GM12865 (cell line): ENCODE measurements around the gene ADIG.

ENCODE experiments used
- DNase-seq: peaks from one replicate; pipeline ENCODE4 v3.0.0; 2010; ENCODE audit warnings: low read depth
- H3K4me3 ChIP-seq: 2 replicates; pipeline ENCODE4 v1.5.1; 2011; ENCODE audit warnings: mild to moderate bottlenecking, low read depth, low read length, control low read depth
- TF ChIP-seq, protein P1 (sequence below): IDR thresholded peaks from 2 replicates; pipeline ENCODE4 v1.5.1; 2011; ENCODE audit warnings: low read length, control low read depth, low read depth, inconsistent platforms; ENCODE audit not compliant: insufficient read depth; ENCODE audit errors: missing control alignments

ADIG gene

DNA sequence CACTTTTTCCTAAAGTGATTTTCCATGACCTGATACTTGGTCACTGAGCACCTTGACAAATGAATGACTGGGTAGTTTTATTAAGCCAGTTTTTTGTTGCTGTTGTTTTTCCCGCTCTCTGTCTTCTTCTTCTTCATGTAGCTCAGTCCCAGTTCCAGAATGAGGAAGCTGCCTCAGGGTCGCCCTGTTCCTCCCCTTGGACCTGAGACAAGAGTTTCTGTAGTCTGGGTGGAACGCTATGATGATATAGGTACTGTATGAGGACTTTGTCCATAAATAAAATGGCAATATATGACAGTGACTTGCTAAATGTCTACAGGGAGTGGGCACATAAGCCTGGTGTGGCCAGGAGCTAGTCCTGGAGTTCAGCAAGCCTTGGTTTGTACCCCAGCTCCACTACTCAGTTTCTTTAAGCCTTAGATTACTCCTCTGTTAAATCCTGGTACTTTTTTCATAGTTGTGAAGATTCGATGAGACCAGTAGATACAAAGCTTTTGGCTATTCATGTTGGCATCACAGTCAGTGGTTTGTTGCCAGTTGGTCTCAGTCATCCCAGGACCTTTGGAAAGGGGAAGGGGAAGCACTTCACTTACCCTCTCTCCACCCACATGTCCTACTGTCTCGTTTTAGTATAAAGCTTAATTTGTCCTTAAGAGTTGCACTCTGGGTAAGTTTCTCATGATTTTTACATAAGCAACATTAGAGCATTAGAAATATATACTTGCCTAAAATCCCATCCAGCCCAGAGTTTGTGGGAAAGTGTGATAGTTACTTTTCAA, 11.1 kb upstream of the ADIG start:
- no peak overlapping the region for H3K4me3 ChIP-seq

DNA sequence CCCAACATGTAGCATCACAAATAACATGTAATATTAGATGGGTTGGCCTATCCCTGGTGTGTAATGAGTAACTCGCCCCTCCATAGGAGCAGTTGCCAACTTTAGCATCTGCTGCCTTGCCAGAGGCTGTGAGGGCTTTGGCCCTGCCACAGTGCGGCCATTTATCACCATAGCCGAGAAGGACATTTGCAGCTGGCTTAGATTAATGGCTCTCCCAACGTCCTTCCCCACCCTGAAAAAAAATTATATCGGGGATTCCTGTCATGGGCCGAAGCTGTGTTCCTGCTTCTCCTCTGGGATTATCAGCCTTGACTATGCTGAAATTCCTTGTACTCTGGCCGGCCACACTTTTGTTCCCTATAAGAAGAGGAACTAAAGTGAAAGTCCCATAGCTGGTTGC, 7.6 kb upstream of the ADIG start:
- H3K4me3 ChIP-seq: no peak overlapping the region
- DNase-seq: no peak
- TF ChIP-seq, protein P1, sequence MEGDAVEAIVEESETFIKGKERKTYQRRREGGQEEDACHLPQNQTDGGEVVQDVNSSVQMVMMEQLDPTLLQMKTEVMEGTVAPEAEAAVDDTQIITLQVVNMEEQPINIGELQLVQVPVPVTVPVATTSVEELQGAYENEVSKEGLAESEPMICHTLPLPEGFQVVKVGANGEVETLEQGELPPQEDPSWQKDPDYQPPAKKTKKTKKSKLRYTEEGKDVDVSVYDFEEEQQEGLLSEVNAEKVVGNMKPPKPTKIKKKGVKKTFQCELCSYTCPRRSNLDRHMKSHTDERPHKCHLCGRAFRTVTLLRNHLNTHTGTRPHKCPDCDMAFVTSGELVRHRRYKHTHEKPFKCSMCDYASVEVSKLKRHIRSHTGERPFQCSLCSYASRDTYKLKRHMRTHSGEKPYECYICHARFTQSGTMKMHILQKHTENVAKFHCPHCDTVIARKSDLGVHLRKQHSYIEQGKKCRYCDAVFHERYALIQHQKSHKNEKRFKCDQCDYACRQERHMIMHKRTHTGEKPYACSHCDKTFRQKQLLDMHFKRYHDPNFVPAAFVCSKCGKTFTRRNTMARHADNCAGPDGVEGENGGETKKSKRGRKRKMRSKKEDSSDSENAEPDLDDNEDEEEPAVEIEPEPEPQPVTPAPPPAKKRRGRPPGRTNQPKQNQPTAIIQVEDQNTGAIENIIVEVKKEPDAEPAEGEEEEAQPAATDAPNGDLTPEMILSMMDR: no peak

More for the DNA sequence above, 11.1 kb upstream of the ADIG start:
- no peak for DNase-seq
- TF ChIP-seq, protein P1: no peak

DNA sequence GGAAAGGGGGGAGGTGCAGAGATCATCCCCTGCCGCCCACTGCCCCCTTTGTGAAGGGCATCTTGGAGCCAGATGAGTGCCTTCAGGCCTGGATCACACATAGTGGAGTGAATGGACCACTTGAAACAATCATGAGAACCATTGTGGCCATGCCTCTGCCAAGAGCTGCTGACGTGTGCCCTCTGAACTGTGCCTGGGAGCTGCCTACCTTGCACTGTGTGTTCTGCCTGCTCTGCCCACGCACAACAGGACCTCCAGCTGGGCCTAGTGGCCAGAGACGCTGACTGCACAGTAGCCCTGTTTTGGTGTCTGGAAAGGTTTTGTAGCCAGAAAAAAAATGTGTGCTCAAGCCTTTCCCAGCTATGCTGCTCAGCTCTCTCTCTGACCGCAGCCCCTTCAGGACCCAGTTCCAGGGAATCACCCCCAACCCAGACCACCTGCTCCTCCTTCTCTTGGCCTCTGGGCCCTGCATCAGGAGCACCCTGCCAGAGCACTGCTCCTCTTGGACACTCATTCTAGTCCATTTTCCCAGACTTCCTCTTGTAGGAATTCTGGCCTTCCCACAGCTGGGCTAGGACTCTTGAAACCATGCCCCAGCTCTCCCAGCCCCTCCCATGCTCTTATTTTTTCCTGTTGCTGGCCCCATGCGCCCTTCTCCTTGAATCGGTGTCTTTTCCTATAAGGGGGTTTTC, 1.6 kb upstream of the ADIG start:
- TF ChIP-seq, protein P1: no peak
- H3K4me3 ChIP-seq: no peak overlapping the region
- DNase-seq: no peak

DNA sequence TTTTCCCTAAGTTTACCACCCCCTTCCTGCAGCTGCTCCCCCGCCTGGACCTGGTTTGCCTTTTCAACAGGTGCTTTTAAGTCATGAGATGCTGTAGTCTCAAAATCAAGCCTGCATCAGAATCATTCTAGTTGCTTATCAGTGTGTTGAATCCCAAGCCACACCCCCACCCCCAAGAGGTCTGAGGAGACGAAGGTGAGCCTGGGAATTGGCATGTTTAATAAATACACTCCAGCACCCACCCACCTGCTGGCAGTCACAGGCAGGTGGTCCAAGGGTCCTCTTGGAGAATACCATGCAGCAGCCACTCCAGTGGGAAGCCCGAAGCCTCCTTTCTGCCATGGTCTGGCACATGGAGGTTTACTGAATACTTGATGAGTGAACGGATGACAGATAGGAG, 1.1 kb upstream of the ADIG start:
- no peak overlapping the region for H3K4me3 ChIP-seq
- no peak for DNase-seq
- TF ChIP-seq, protein P1: no peak

DNA sequence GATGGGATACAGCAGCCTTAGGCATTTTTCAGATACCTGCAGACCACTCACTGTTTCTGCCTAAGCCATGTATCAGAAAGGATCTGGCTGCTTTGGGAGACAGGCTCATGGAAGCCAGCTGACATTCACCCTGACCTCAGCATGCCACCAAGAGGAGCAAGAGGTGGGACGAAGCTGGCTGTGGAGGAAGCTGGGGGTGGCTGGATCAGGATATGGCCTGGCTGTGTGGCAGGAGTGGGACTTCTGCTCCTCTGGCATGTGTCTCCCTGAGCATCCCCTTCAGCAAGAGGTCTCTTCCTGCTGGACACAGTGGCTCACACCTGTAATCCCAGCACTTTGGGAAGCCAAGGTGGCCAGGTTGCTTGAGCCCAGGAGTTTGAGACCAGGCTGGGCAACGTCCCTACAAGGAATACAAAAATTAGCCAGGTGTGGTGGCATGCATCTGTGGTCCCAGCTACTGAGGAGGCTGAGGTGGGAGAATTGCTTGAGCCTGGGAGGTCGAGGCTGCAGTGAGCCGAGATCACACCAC, 897 bp downstream of the ADIG start:
- no peak for DNase-seq
- TF ChIP-seq, protein P1: no peak
- H3K4me3 ChIP-seq: no peak overlapping the region

DNA sequence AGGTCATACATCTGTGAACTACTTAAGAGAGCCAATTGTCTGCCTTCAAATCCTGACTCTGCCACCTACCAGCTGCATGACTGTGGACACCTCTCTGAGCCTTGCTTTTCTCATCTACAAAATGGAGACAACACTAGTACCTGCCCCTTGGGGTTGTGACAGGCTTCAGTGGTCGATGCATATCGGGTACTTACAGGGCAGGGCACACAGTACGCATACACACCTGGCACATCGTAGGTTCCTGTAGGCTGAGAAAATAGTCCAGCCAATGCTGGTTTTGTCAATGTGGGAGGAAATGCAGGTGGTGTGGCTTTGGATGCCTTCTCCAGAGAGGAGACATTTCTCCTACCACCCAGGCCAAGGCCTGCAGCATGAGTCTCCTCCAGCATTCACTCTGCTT, 2.3 kb downstream of the ADIG start:
- no peak for DNase-seq
- TF ChIP-seq, protein P1: no peak

More for the DNA sequence above, 2.3 kb downstream of the ADIG start:
- H3K4me3 ChIP-seq: no peak overlapping the region
